H1 (cell line): Measurements from ENCODE around the gene C1GALT1C1L. TPM values are rescaled to one million over a fixed set of nuclear protein-coding genes. Genes with fewer than 3 reads are reported as not detected.

ENCODE experiments used
- CTCF ChIA-PET: fragments of 300-600 bp; sonication (Branson Sonifier 250); formaldehyde crosslinking; loops from one replicate; lab custom pipeline; 2021; ENCODE audit not compliant: partially characterized antibody; lab: Charles Lee
- POLR2A ChIA-PET: fragments of 300-600 bp; sonication (Branson Sonifier 250); formaldehyde crosslinking; loops from one replicate; lab custom pipeline; 2021; ENCODE audit warnings: inconsistent platforms; ENCODE audit not compliant: partially characterized antibody; lab: Charles Lee
- DNase-seq, 2 experiments: peaks; one replicate each; pipeline versions ENCODE4 v3.0.0 to v3.0.0-alpha.2; 2010 to 2022; ENCODE audit warnings: low spot score in 2 of 2, low read depth in 1 of 2, mixed read lengths in 1 of 2
- FAIRE-seq: peaks from 2 replicates; lab custom pipeline; 2011; peaks lifted over from hg19 to GRCh38; lab: Jason Lieb, UNC
- H2AFZ ChIP-seq: 2 replicates; pipeline ENCODE4 v1.8.1; 2012; ENCODE audit warnings: low read length, inconsistent platforms
- H2AK5ac ChIP-seq: 2 replicates; pipeline ENCODE4 v1.6.1; 2013; ENCODE audit warnings: low read depth, low read length
- H2BK120ac ChIP-seq: replicated peaks from 2 replicates; pipeline ENCODE3; 2013; ENCODE audit warnings: low read depth, low read length, inconsistent platforms
- H2BK12ac ChIP-seq: 2 replicates; pipeline ENCODE4 v1.6.1; 2013; ENCODE audit warnings: low read depth, low read length
- H2BK15ac ChIP-seq: 2 replicates; pipeline ENCODE4 v1.6.1; 2013; ENCODE audit warnings: low read length
- H2BK20ac ChIP-seq: 2 replicates; pipeline ENCODE4 v1.6.1; 2013; ENCODE audit warnings: low read length
- H2BK5ac ChIP-seq: 2 replicates; pipeline ENCODE4 v1.6.1; 2013; ENCODE audit warnings: low read depth, low read length
- H3K14ac ChIP-seq: 2 replicates; pipeline ENCODE4 v1.6.1; 2013; ENCODE audit warnings: inconsistent platforms; ENCODE audit not compliant: insufficient read length
- H3K18ac ChIP-seq: 2 replicates; pipeline ENCODE4 v1.6.1; 2013; ENCODE audit warnings: low read length; ENCODE audit errors: extremely low read depth
- H3K23ac ChIP-seq: 2 replicates; pipeline ENCODE4 v1.6.1; 2013; ENCODE audit warnings: inconsistent platforms; ENCODE audit not compliant: insufficient read length
- H3K23me2 ChIP-seq: 2 replicates; pipeline ENCODE4 v1.6.1; 2013; ENCODE audit warnings: low read depth, low read length
- H3K27ac ChIP-seq: 2 replicates; pipeline ENCODE4 v1.6.1; 2011; ENCODE audit warnings: low read depth, low read length, inconsistent platforms
- H3K27me3 ChIP-seq, 4 experiments: replicated peaks in 1 of 4; 1 replicate in 1 of 4; 2 replicates in 3 of 4; pipeline versions ENCODE4 v1.6.1 to v1.8.1; 2011 to 2013; ENCODE audit warnings: low read length in 3 of 4, mild to moderate bottlenecking in 3 of 4, inconsistent platforms in 2 of 4, mixed read lengths in 2 of 4, moderate library complexity in 1 of 4; ENCODE audit not compliant: control insufficient read depth in 3 of 4, insufficient read depth in 3 of 4; ENCODE audit errors: extremely low read depth in 1 of 4
- H3K36me3 ChIP-seq, 4 experiments: 2 replicates each; pipeline versions ENCODE4 v1.6.1 to v1.8.1; 2011 to 2013; ENCODE audit warnings: mild to moderate bottlenecking in 4 of 4, low read length in 3 of 4, moderate library complexity in 2 of 4, control low read depth in 1 of 4, inconsistent platforms in 1 of 4; ENCODE audit not compliant: insufficient read depth in 4 of 4, control insufficient read depth in 2 of 4
- H3K4ac ChIP-seq: replicated peaks from 2 replicates; pipeline ENCODE3; 2013; ENCODE audit warnings: low read length, low read depth, mixed read lengths, inconsistent platforms; ENCODE audit not compliant: insufficient read length
- H3K4me1 ChIP-seq, 4 experiments: replicated peaks in 1 of 4; 1 replicate in 1 of 4; 2 replicates in 3 of 4; pipeline versions ENCODE4 v1.6.1 to v1.8.1; 2011 to 2013; ENCODE audit warnings: low read length in 3 of 4, inconsistent platforms in 2 of 4, mixed read lengths in 1 of 4; ENCODE audit not compliant: insufficient read depth in 4 of 4, control insufficient read depth in 3 of 4
- H3K4me2 ChIP-seq, 2 experiments: 2 replicates each; pipeline versions ENCODE4 v1.6.1 to v1.8.1; 2011 to 2013; ENCODE audit warnings: low read depth in 2 of 2, low read length in 2 of 2, control low read depth in 1 of 2, inconsistent platforms in 1 of 2, mild to moderate bottlenecking in 1 of 2; ENCODE audit not compliant: insufficient read depth in 1 of 2
- H3K4me3 ChIP-seq, 4 experiments: fragments of 200-600, 300-600 bp in 1 of 4; sonication (generic), shearing (Covaris generic), sonication (Bioruptor Twin) in 1 of 4; 2 replicates each; pipeline versions ENCODE4 v1.5.1 to v1.8.1; 2011 to 2016; ENCODE audit warnings: low read length in 4 of 4, low read depth in 3 of 4, control low read depth in 2 of 4, inconsistent platforms in 2 of 4, mild to moderate bottlenecking in 2 of 4, mixed read lengths in 1 of 4, moderate library complexity in 1 of 4; ENCODE audit not compliant: insufficient read depth in 2 of 4; ENCODE audit errors: extremely low read depth in 1 of 4
- H3K56ac ChIP-seq: replicated peaks from 2 replicates; pipeline ENCODE3; 2013; ENCODE audit warnings: low read depth, mild to moderate bottlenecking, mixed read lengths, low read length, inconsistent platforms; ENCODE audit not compliant: insufficient read length
- H3K79me1 ChIP-seq: 2 replicates; pipeline ENCODE4 v1.6.1; 2013; ENCODE audit warnings: low read depth, low read length, control low read depth
- H3K79me2 ChIP-seq, 2 experiments: 2 replicates each; pipeline versions ENCODE4 v1.6.1 to v1.8.1; 2012 to 2013; ENCODE audit warnings: low read length in 2 of 2, mild to moderate bottlenecking in 2 of 2, inconsistent platforms in 1 of 2; ENCODE audit not compliant: insufficient read depth in 2 of 2, control insufficient read depth in 1 of 2
- H3K9ac ChIP-seq, 4 experiments: replicated peaks in 1 of 4; 1 replicate in 1 of 4; 2 replicates in 3 of 4; pipeline versions ENCODE4 v1.6.1 to v1.8.1; 2011 to 2013; ENCODE audit warnings: low read depth in 3 of 4, low read length in 3 of 4, control low read depth in 2 of 4, mild to moderate bottlenecking in 2 of 4, moderate library complexity in 2 of 4, inconsistent platforms in 1 of 4; ENCODE audit errors: extremely low read depth in 1 of 4
- H3K9me3 ChIP-seq, 2 experiments: 2 replicates each; pipeline versions ENCODE4 v1.6.1 to v1.8.1; 2012 to 2013; ENCODE audit warnings: mild to moderate bottlenecking in 2 of 2, moderate library complexity in 2 of 2, control low read depth in 1 of 2, inconsistent platforms in 1 of 2, low read depth in 1 of 2, low read length in 1 of 2, mixed read lengths in 1 of 2; ENCODE audit not compliant: insufficient read depth in 2 of 2
- H4K20me1 ChIP-seq, 2 experiments: replicated peaks in 1 of 2; 2 replicates each; pipeline versions ENCODE3 to v1.8.1; 2011 to 2013; ENCODE audit warnings: inconsistent platforms in 2 of 2, low read length in 2 of 2, mild to moderate bottlenecking in 1 of 2; ENCODE audit not compliant: insufficient read depth in 2 of 2, control insufficient read depth in 1 of 2
- H4K5ac ChIP-seq: 2 replicates; pipeline ENCODE4 v1.6.1; 2013; ENCODE audit warnings: low read length, low read depth, mixed read lengths, inconsistent platforms; ENCODE audit not compliant: insufficient read length
- H4K8ac ChIP-seq: 2 replicates; pipeline ENCODE4 v1.8.0; 2013; ENCODE audit warnings: mild to moderate bottlenecking, moderate library complexity, low read length, inconsistent platforms; ENCODE audit not compliant: insufficient read depth; ENCODE audit errors: extremely low read depth
- H4K91ac ChIP-seq: replicated peaks from 2 replicates; pipeline ENCODE3; 2013; ENCODE audit warnings: low read length, mixed read lengths, inconsistent platforms; ENCODE audit not compliant: insufficient read length
- BRCA1 ChIP-seq: IDR thresholded peaks from 2 replicates; pipeline ENCODE4 v1.6.1; 2012; ENCODE audit warnings: low read depth, low read length, improper control_type of control experiment
- CBX8 ChIP-seq: fragments of 300-800, 300-1000 bp; sonication (generic); IDR thresholded peaks from 2 replicates; pipeline ENCODE4 v1.7.1; 2016; ENCODE audit warnings: low read depth, low read length, borderline replicate concordance
- EGR1 ChIP-seq: IDR thresholded peaks from 2 replicates; pipeline ENCODE4 v1.6.1; 2011; ENCODE audit warnings: low read depth, low read length, borderline replicate concordance
- FOSL1 ChIP-seq: IDR thresholded peaks from 2 replicates; pipeline ENCODE4 v1.6.1; 2011; ENCODE audit warnings: mild to moderate bottlenecking, low read depth, low read length, moderate library complexity; ENCODE audit not compliant: insufficient read depth
- RBBP5 ChIP-seq: IDR thresholded peaks from 2 replicates; pipeline ENCODE4 v1.7.1; 2012; ENCODE audit warnings: low read depth, mild to moderate bottlenecking, inconsistent platforms, low read length, moderate library complexity, borderline replicate concordance
- SAP30 ChIP-seq: fragments of 300-600 bp; sonication (generic); IDR thresholded peaks from 2 replicates; pipeline ENCODE4 v1.7.1; 2012; ENCODE audit warnings: low read length, moderate library complexity, mild to moderate bottlenecking, inconsistent platforms; ENCODE audit not compliant: insufficient read depth, insufficient replicate concordance
- SP4 ChIP-seq: IDR thresholded peaks from 2 replicates; pipeline ENCODE4 v1.6.1; 2012; ENCODE audit warnings: low read length, inconsistent platforms
- TAF1 ChIP-seq: IDR thresholded peaks from 2 replicates; pipeline ENCODE4 v1.6.1; 2011; ENCODE audit warnings: mild to moderate bottlenecking, low read depth, low read length
- TEAD4 ChIP-seq: IDR thresholded peaks from 2 replicates; pipeline ENCODE4 v1.6.1; 2012; ENCODE audit warnings: low read depth, low read length, inconsistent platforms, mixed read lengths
- WGBS, 2 experiments: shearing (Covaris generic) in 1 of 2; methylation state at CpG; one replicate each; pipeline versions ENCODE4 v1.1.6 to v1.1.7; 2013 to 2015; ENCODE audit warnings: low lambda C conversion rate in 2 of 2, mixed read lengths in 2 of 2, inconsistent platforms in 1 of 2, low coverage in 1 of 2, missing lambda C conversion rate in 1 of 2; ENCODE audit not compliant: insufficient replicate concordance in 2 of 2, insufficient coverage in 1 of 2, insufficient read length in 1 of 2; ENCODE audit errors: extremely low coverage in 1 of 2, missing lambda C conversion rate in 1 of 2; 5-methylcytosine and 5-hydroxymethylcytosine counted together
- polyA plus RNA-seq, 7 experiments: library from polyadenylated mRNA; depleted of rRNA in 3 of 7; stranded (reverse) in 5 of 7; unstranded in 2 of 7; fragments of >200 nt in 5 of 7; fragments of 200-250 nt in 2 of 7; gene quantifications; 1 replicate in 5 of 7; 2 replicates in 1 of 7; 4 replicates in 1 of 7; pipeline versions ENCODE4 v1.2.1 to v1.2.3, GENCODE V29; 2011 to 2013; ENCODE audit warnings: missing spikeins in 2 of 7, mixed read lengths in 2 of 7
- total RNA-seq: library from RNA; stranded (reverse); fragmentation: NEBNext Ultra II Directional; extraction: Animal tissue kit (Norgen Biotek cat#: 25700); gene quantifications from 2 replicates; pipeline ENCODE4 v1.2.1, GENCODE V29; 2021
- TF ChIP-seq, protein P1 (sequence below), 3 experiments: IDR thresholded peaks; 1 replicate in 2 of 3; 2 replicates in 1 of 3; pipeline versions ENCODE4 v1.5.1 to v1.6.1; 2011; ENCODE audit warnings: low read length in 3 of 3, mild to moderate bottlenecking in 3 of 3, inconsistent platforms in 2 of 3, low read depth in 1 of 3, moderate library complexity in 1 of 3; ENCODE audit not compliant: insufficient read depth in 1 of 3; ENCODE audit errors: control extremely low read depth in 1 of 3

The C1GALT1C1L gene
- total and polyA plus RNA-seq, 2 of the 8 experiments (the other 6 are each of a cell fraction or from before 2014, with no cell fraction given) = 0.12 TPM; not detected in 1

DNA sequence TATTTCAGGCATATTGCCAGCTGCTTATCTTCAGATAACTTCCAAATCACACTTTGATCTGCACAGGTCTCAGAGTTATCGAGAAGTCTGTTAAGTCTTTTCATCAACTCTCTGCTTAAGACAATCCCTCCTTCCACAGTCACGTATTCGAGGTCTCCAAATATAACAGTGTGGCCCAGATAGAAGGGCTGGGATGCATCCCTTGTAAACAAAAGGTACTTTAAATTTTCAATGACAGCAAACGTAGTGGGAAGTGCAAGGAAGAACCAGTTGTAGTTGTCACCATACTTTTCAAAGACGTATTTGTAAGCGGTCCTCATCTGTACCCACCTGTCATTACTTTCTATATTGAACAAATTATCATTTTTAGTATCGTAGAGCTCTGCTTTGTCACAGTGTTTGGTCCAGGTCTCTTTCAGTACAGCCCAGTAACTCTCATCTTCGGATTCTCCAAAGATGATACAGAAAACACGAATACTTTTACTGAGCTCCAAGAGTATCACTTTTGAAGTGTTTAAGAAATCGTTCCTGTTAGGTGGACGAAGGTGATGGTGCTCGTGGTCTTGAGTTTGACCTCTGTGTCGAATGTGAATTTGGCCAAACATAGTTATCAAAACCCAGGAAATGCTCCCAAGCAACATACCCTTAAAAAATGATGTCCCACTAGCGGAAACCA lies 445 bp downstream of the C1GALT1C1L start:
- no peak overlapping the region for H3K4ac ChIP-seq
- H3K56ac ChIP-seq = no peak overlapping the region
- H3K79me1 ChIP-seq = no peaks in the 10 kb centered on the region
- H2BK20ac ChIP-seq = no peak overlapping the region
- no peaks in the 10 kb centered on the region for H3K27me3 ChIP-seq
- H3K4me1 ChIP-seq = no peaks in the 10 kb centered on the region
- FAIRE-seq = no peak
- H4K91ac ChIP-seq = no peak overlapping the region
- no peaks in the 10 kb centered on the region for H3K79me2 ChIP-seq
- no peak overlapping the region for H3K23ac ChIP-seq
- H2BK15ac ChIP-seq = no peak overlapping the region
- H2BK120ac ChIP-seq = no peak overlapping the region
- H3K9ac ChIP-seq = peak overlapping the region in 1 of 4 experiments; percentile 8; a peak in 1 of 7 replicates
- H4K5ac ChIP-seq = no peak overlapping the region
- no peak overlapping the region for H2BK5ac ChIP-seq
- no peak overlapping the region for H3K18ac ChIP-seq
- no peak overlapping the region for H3K27ac ChIP-seq
- H3K14ac ChIP-seq = no peak overlapping the region
- POLR2A ChIA-PET = no interaction called here
- DNase-seq = no peak
- peaks cover 3 to 12% of the 10 kb centered on the region in 2 experiments; a peak in 1 of 4 replicates for H3K9me3 ChIP-seq
- H4K8ac ChIP-seq = peak overlapping the region; percentile 51; the same call in 1 of the 2 replicates
- H2BK12ac ChIP-seq = no peak overlapping the region
- H3K23me2 ChIP-seq = no peaks in the 10 kb centered on the region
- no peaks in the 10 kb centered on the region; a peak in 1 of 8 replicates for H3K36me3 ChIP-seq
- H4K20me1 ChIP-seq = no peaks in the 10 kb centered on the region
- WGBS, 2 experiments = 86% methylated on average over 14 of the region's 14 CpGs; no CpG with 5 or more reads in 1 of the 2 experiments
- no peak overlapping the region for H2AK5ac ChIP-seq
- CTCF ChIA-PET = no interaction called here
- peak overlapping the region in 3 of 4 experiments; percentile 2 to 48 (median 15); a peak in 4 of 8 replicates for H3K4me3 ChIP-seq
- peak overlapping the region; percentile 45; the same call in 1 of the 2 replicates for H2AFZ ChIP-seq
- H3K4me2 ChIP-seq = peak overlapping the region; percentile 40 to 47; a peak in 3 of 4 replicates
- TF ChIP-seq SP4 (no peak), EGR1 (no peak), TEAD4 (no peak), RBBP5 (no peak), BRCA1 (no peak), CBX8 (no peak), FOSL1 (no peak), SAP30 (no peak), TAF1 (no peak)
- TF ChIP-seq, protein P1, sequence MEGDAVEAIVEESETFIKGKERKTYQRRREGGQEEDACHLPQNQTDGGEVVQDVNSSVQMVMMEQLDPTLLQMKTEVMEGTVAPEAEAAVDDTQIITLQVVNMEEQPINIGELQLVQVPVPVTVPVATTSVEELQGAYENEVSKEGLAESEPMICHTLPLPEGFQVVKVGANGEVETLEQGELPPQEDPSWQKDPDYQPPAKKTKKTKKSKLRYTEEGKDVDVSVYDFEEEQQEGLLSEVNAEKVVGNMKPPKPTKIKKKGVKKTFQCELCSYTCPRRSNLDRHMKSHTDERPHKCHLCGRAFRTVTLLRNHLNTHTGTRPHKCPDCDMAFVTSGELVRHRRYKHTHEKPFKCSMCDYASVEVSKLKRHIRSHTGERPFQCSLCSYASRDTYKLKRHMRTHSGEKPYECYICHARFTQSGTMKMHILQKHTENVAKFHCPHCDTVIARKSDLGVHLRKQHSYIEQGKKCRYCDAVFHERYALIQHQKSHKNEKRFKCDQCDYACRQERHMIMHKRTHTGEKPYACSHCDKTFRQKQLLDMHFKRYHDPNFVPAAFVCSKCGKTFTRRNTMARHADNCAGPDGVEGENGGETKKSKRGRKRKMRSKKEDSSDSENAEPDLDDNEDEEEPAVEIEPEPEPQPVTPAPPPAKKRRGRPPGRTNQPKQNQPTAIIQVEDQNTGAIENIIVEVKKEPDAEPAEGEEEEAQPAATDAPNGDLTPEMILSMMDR (IDR thresholded peaks at IDR 0.05; ENCODE audit: control extremely low read depth in 1 of 3, insufficient read depth in 1 of 3, low read depth in 1 of 3, low read length in 3 of 3) = no peak
